ENCODE measurements around the gene SLC13A2. TPM values are rescaled to one million over a fixed set of nuclear protein-coding genes. Genes with fewer than 3 reads are reported as not detected.

SLC13A2 gene
- total and polyA plus RNA-seq, 9 of the 15 experiments (the other 6 are each of a cell fraction or from before 2014, with no cell fraction given): 0.13 TPM; not detected in 8

DNA sequence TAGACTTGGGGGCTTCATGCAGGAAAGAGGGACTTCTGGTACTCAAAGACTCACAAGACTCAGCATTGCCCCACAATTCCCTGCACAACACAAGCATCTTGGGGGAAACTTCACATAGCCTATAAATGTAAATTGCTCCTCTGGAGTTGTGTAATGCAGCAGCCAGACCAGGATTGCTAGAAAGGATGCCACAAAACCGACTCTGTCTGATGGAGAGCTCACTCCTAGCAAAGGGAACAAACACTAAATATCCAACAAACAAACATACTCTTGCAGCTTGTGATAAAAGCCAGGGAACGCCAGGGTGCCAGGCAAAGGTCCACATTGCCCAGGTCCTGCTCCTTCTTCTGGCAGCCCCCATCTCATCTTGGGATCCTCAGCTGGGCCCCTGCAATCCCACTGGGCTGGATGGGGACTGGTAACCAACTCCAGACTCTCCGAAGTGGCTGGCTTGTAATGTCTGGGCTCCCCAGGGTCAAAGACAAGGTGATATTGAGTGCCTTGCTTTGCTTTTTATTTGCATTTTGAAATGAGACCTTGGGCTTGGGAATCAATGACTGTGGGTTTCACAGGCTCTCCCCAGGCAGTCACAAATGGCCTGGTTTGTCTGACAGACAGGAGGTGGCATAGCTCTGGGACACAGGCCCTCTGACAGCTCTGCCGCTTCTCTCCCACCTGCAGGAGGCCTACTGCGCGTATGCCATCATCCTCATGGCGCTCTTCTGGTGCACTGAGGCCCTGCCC lies 15.3 kb downstream of the SLC13A2 start:
- POLR2A ChIA-PET: interaction anchor here (0.6 kb wide), 1 partner anchor 44 kb away, joined by 3 read pairs; no protein-coding TSS in a partner anchor
- Histone ChIP-seq H2AFZ (ENCODE audit: low read depth, low read length) (no peak overlapping the region), H3K27ac (ENCODE audit: extremely low read depth, low read depth, low read length) (no peak overlapping the region), H3K9ac (ENCODE audit: insufficient read depth in 1 of 2, low read depth in 2 of 2, low read length in 2 of 2) (0 out of 4 replicates have a peak overlapping the region, but pooled peaks of 1 of the 2 experiments have one; percentile 2), H3K4me2 (ENCODE audit: insufficient read depth, low read length) (no peak overlapping the region), H3K27me3 (ENCODE audit: control insufficient read depth in 2 of 2, insufficient read depth in 2 of 2, low read length in 2 of 2) (peaks cover 9 to 70% of the 10 kb centered on the region in 2 experiments; a peak in 4 of 5 replicates), H3K9me1 (ENCODE audit: control insufficient read depth, insufficient read depth, low read length) (no peaks in the 10 kb centered on the region), H3K4me1 (replicated peaks in 1 of 2; ENCODE audit: control insufficient read depth in 2 of 2, insufficient read depth in 2 of 2, low read length in 2 of 2) (no peaks in the 10 kb centered on the region; a peak in 1 of 5 replicates), H3K36me3 (ENCODE audit: control insufficient read depth, insufficient read depth, low read length) (no peaks in the 10 kb centered on the region), H3K4me3 (no peak overlapping the region), H3K79me2 (ENCODE audit: control insufficient read depth, insufficient read depth, low read length) (no peaks in the 10 kb centered on the region), H4K20me1 (replicated peaks; ENCODE audit: control insufficient read depth, insufficient read depth, low read length) (0 out of 2 replicates have a peak, but pooled peaks cover 8% of the 10 kb centered on the region), H3K9me3 (replicated peaks; ENCODE audit: control insufficient read depth, insufficient read depth, low read depth, low read length) (no peaks in the 10 kb centered on the region)
- in situ Hi-C loops (cut with MboI): no loop called here
- no TSS peak for BruUV-seq (replicated peaks)
- TF ChIP-seq RBBP5 (IDR thresholded peaks at IDR 0.05; ENCODE audit: borderline replicate concordance, insufficient read depth, low read length, poor library complexity, severe bottlenecking): no peak
- TF ChIP-seq, protein P1, sequence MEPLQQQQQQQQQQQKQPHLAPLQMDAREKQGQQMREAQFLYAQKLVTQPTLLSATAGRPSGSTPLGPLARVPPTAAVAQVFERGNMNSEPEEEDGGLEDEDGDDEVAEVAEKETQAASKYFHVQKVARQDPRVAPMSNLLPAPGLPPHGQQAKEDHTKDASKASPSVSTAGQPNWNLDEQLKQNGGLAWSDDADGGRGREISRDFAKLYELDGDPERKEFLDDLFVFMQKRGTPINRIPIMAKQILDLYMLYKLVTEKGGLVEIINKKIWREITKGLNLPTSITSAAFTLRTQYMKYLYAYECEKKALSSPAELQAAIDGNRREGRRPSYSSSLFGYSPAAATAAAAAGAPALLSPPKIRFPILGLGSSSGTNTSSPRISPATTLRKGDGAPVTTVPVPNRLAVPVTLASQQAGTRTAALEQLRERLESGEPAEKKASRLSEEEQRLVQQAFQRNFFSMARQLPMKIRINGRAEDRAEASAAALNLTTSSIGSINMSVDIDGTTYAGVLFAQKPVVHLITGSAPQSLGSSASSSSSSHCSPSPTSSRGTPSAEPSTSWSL (CRISPR knock-in tag; IDR thresholded peaks at IDR 0.05; ENCODE audit: borderline replicate concordance): no peak
- no peak for TF ChIP-seq ZNF253 (CRISPR knock-in tag; conservative IDR thresholded peaks at IDR 0.05)
- TF ChIP-seq C11orf30 (IDR thresholded peaks at IDR 0.05; ENCODE audit: low read depth): no peak
- TF ChIP-seq ZNF274 (IDR thresholded peaks at IDR 0.05; ENCODE audit: borderline replicate concordance, low read depth, low read length): no peak
- 0% methylated on average over 7 of the region's 7 CpGs for WGBS (ENCODE audit: insufficient coverage, low coverage, missing lambda C conversion rate)
- intact Hi-C loops (cut with micrococcal nuclease): no loop called here
- DNase-seq (ENCODE audit: extremely low read depth in 1 of 4, low spot score in 3 of 4) (no peak), ATAC-seq (no peak), FAIRE-seq (no peak)
- CTCF ChIA-PET (ENCODE audit: low intra/inter-chr PET ratio): no interaction called here
